ENCODE results near the gene MCU. TPM values are rescaled to one million over a fixed set of nuclear protein-coding genes. Genes with fewer than 3 reads are reported as not detected.

Gene MCU
- total RNA-seq, 1 experiment from 2014 or later, result 26.8 TPM

DNA sequence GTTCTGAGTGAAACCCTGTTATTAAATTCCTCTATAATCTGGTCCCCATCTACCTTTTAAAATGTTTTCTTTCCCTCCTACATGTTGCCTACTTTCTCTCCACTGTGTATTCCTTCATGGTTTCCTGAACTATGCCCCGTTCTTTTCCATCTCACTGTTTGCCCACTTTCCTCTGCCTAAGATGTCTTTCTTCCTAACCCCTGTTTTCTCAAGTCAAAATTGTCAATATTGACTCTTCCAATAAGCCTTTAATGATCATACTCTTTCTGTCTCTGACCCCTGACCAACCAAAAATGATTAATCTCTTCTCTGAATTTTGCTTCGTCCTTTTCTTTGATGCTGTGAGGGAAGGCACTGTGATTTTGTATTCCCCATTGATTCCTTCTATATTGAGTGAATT lies 171.0 kb downstream of the MCU start:
- Histone ChIP-seq H3K4me2 (ENCODE audit: low read length) (no peak overlapping the region), H3K9me3 (ENCODE audit: control insufficient read depth in 1 of 2, insufficient read depth in 1 of 2, low read depth in 1 of 2, low read length in 2 of 2) (no peaks in the 10 kb centered on the region), H3K27me3 (ENCODE audit: insufficient read depth, low read length) (no peaks in the 10 kb centered on the region), H3K4me1 (ENCODE audit: control insufficient read depth in 1 of 2, insufficient read depth in 2 of 2, low read length in 2 of 2) (no peaks in the 10 kb centered on the region), H3K27ac (ENCODE audit: low read depth, low read length) (no peak overlapping the region), H3K36me3 (ENCODE audit: control insufficient read depth in 1 of 2, insufficient read depth in 2 of 2, low read length in 2 of 2) (peaks cover 0 to 6% of the 10 kb centered on the region in 2 experiments; a peak in 2 of 4 replicates), H3K9me2 (ENCODE audit: insufficient read depth) (no peaks in the 10 kb centered on the region), H3K79me2 (ENCODE audit: insufficient read depth, low read length) (no peaks in the 10 kb centered on the region), H3K4me3 (replicated peaks in 1 of 2; ENCODE audit: low read depth in 1 of 2, low read length in 2 of 2) (no peak overlapping the region), H3K9ac (ENCODE audit: low read length) (no peak overlapping the region), H4K20me1 (ENCODE audit: insufficient read depth) (no peaks in the 10 kb centered on the region), H2AFZ (ENCODE audit: low read depth, low read length, poor library complexity, severe bottlenecking) (no peak overlapping the region)
- TF ChIP-seq, protein P1, sequence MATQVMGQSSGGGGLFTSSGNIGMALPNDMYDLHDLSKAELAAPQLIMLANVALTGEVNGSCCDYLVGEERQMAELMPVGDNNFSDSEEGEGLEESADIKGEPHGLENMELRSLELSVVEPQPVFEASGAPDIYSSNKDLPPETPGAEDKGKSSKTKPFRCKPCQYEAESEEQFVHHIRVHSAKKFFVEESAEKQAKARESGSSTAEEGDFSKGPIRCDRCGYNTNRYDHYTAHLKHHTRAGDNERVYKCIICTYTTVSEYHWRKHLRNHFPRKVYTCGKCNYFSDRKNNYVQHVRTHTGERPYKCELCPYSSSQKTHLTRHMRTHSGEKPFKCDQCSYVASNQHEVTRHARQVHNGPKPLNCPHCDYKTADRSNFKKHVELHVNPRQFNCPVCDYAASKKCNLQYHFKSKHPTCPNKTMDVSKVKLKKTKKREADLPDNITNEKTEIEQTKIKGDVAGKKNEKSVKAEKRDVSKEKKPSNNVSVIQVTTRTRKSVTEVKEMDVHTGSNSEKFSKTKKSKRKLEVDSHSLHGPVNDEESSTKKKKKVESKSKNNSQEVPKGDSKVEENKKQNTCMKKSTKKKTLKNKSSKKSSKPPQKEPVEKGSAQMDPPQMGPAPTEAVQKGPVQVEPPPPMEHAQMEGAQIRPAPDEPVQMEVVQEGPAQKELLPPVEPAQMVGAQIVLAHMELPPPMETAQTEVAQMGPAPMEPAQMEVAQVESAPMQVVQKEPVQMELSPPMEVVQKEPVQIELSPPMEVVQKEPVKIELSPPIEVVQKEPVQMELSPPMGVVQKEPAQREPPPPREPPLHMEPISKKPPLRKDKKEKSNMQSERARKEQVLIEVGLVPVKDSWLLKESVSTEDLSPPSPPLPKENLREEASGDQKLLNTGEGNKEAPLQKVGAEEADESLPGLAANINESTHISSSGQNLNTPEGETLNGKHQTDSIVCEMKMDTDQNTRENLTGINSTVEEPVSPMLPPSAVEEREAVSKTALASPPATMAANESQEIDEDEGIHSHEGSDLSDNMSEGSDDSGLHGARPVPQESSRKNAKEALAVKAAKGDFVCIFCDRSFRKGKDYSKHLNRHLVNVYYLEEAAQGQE (IDR thresholded peaks at IDR 0.05; ENCODE audit: low read depth), result no peak
- TF ChIP-seq ELF1 (IDR thresholded peaks at IDR 0.05; ENCODE audit: borderline replicate concordance, low read depth) (no peak), POLR2A (IDR thresholded peaks at IDR 0.05; ENCODE audit: borderline replicate concordance, extremely low read depth, insufficient read depth, insufficient read length) (no peak), SP1 (IDR thresholded peaks at IDR 0.05; ENCODE audit: low read depth) (no peak), FOSL1 (IDR thresholded peaks at IDR 0.05; ENCODE audit: low read depth) (no peak), SRF (IDR thresholded peaks at IDR 0.05; ENCODE audit: low read depth) (no peak), EZH2 (IDR thresholded peaks at IDR 0.05) (no peak), ZNF274 (IDR thresholded peaks at IDR 0.05; ENCODE audit: low read depth, low read length) (no peak), CEBPB (IDR thresholded peaks at IDR 0.05; ENCODE audit: low read depth) (no peak), POLR2AphosphoS5 (IDR thresholded peaks at IDR 0.05; ENCODE audit: low read depth, low read length) (no peak), ZFX (IDR thresholded peaks at IDR 0.05) (no peak), RAD21 (IDR thresholded peaks at IDR 0.05; ENCODE audit: low read depth) (no peak), SIN3A (IDR thresholded peaks at IDR 0.05; ENCODE audit: low read depth) (no peak), YY1 (IDR thresholded peaks at IDR 0.05; ENCODE audit: extremely low read depth, insufficient replicate concordance, low read depth, low read length) (no peak), CBX3 (IDR thresholded peaks at IDR 0.05; ENCODE audit: low read depth) (no peak)
- TF ChIP-seq, protein P2, sequence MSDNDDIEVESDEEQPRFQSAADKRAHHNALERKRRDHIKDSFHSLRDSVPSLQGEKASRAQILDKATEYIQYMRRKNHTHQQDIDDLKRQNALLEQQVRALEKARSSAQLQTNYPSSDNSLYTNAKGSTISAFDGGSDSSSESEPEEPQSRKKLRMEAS (IDR thresholded peaks at IDR 0.05), result no peak
- TF ChIP-seq, protein P3, sequence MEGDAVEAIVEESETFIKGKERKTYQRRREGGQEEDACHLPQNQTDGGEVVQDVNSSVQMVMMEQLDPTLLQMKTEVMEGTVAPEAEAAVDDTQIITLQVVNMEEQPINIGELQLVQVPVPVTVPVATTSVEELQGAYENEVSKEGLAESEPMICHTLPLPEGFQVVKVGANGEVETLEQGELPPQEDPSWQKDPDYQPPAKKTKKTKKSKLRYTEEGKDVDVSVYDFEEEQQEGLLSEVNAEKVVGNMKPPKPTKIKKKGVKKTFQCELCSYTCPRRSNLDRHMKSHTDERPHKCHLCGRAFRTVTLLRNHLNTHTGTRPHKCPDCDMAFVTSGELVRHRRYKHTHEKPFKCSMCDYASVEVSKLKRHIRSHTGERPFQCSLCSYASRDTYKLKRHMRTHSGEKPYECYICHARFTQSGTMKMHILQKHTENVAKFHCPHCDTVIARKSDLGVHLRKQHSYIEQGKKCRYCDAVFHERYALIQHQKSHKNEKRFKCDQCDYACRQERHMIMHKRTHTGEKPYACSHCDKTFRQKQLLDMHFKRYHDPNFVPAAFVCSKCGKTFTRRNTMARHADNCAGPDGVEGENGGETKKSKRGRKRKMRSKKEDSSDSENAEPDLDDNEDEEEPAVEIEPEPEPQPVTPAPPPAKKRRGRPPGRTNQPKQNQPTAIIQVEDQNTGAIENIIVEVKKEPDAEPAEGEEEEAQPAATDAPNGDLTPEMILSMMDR (IDR thresholded peaks at IDR 0.05 in 2 of 3, conservative IDR thresholded peaks at IDR 0.05 in 1 of 3; ENCODE audit: borderline replicate concordance in 1 of 3, insufficient read depth in 1 of 3, low read depth in 2 of 3, low read length in 2 of 3), result no peak
- TF ChIP-seq, protein P4, sequence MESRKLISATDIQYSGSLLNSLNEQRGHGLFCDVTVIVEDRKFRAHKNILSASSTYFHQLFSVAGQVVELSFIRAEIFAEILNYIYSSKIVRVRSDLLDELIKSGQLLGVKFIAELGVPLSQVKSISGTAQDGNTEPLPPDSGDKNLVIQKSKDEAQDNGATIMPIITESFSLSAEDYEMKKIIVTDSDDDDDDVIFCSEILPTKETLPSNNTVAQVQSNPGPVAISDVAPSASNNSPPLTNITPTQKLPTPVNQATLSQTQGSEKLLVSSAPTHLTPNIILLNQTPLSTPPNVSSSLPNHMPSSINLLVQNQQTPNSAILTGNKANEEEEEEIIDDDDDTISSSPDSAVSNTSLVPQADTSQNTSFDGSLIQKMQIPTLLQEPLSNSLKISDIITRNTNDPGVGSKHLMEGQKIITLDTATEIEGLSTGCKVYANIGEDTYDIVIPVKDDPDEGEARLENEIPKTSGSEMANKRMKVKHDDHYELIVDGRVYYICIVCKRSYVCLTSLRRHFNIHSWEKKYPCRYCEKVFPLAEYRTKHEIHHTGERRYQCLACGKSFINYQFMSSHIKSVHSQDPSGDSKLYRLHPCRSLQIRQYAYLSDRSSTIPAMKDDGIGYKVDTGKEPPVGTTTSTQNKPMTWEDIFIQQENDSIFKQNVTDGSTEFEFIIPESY (IDR thresholded peaks at IDR 0.05; ENCODE audit: extremely low read depth, insufficient replicate concordance, low read length), result no peak
- TF ChIP-seq, protein P5, sequence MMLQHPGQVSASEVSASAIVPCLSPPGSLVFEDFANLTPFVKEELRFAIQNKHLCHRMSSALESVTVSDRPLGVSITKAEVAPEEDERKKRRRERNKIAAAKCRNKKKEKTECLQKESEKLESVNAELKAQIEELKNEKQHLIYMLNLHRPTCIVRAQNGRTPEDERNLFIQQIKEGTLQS (IDR thresholded peaks at IDR 0.05), result no peak
- intact Hi-C loops (cut with micrococcal nuclease), result no loop called here
- CTCF ChIA-PET, result no interaction called here
- ATAC-seq, result no peak
- no peak for DNase-seq (ENCODE audit: low read depth, low spot score)
- POLR2A ChIA-PET, result no interaction called here
- RAD21 ChIA-PET (ENCODE audit: low non-redundant PET in 1 of 2, low total read pairs in 2 of 2, uncharacterized antibody in 2 of 2, unreplicated experiment in 2 of 2), result no interaction called here
- BruUV-seq (replicated peaks), result no TSS peak

Measured in HCT116 (cell line).